Cardiac muscle cell (in vitro differentiated cells and primary cell): ENCODE measurements around the gene PRR36. TPM values are rescaled to one million over a fixed set of nuclear protein-coding genes. Genes with fewer than 3 reads are reported as not detected.

Experiments
- DNase-seq, 2 donors: peaks; one replicate each; pipeline versions ENCODE4 v3.0.0 to v3.0.0-alpha.2; 2010 to 2017; ENCODE audit warnings: low read depth in 1 of 2, low spot score in 1 of 2
- H3K27ac ChIP-seq: fragments of 200-600 bp; sonication (generic); 2 replicates; pipeline ENCODE4 v1.5.1; 2016
- H3K27me3 ChIP-seq: fragments of 200-600 bp; sonication (generic); 2 replicates; pipeline ENCODE4 v1.6.0; 2016; ENCODE audit warnings: control low read depth
- H3K36me3 ChIP-seq: fragments of 200-600 bp; sonication (generic); 2 replicates; pipeline ENCODE4 v1.5.1; 2016; ENCODE audit warnings: control low read depth
- H3K4me1 ChIP-seq: fragments of 200-600 bp; sonication (generic); 2 replicates; pipeline ENCODE4 v1.8.1; 2017; ENCODE audit warnings: low read depth, mild to moderate bottlenecking, mixed run types
- H3K4me3 ChIP-seq: fragments of 200-600 bp; sonication (generic); 2 replicates; pipeline ENCODE4 v1.5.1; 2016; ENCODE audit warnings: mild to moderate bottlenecking
- H3K9me3 ChIP-seq: fragments of 200-600 bp; sonication (generic); 2 replicates; pipeline ENCODE4 v1.5.1; 2017; ENCODE audit warnings: low read depth, mild to moderate bottlenecking, control low read depth
- CTCF ChIP-seq: IDR thresholded peaks from 2 replicates; pipeline ENCODE4 v1.5.1; 2012; ENCODE audit warnings: low read depth, mild to moderate bottlenecking, low read length
- polyA plus RNA-seq: library from polyadenylated mRNA; unstranded; fragments of >200 nt; fragmentation: Nextera tagmentation; extraction: Ambion mirVana; gene quantifications from 2 replicates; pipeline ENCODE4 v1.2.1, GENCODE V29; 2016
- total RNA-seq: library from RNA; depleted of rRNA; stranded (reverse); fragments of >200 nt; gene quantifications from 2 replicates; pipeline ENCODE4 v1.2.3, GENCODE V29; 2016

The PRR36 gene
- total and polyA plus RNA-seq, 2 experiments from 2014 or later, result 6.1 to 6.2 TPM

GRCh38 chr19:7907122-7907521 lies 32.9 kb upstream of the PRR36 start:
- Histone ChIP-seq H3K36me3 (peaks cover 16% of the 10 kb centered on the region), H3K9me3 (no peaks in the 10 kb centered on the region), H3K27me3 (no peaks in the 10 kb centered on the region)

GRCh38 chr19:7905859-7906258 lies 31.7 kb upstream of the PRR36 start:
- Histone ChIP-seq H3K9me3 (no peaks in the 10 kb centered on the region), H3K4me1 (peaks cover 14% of the 10 kb centered on the region), H3K4me3 (no peak overlapping the region), H3K36me3 (peaks cover 3% of the 10 kb centered on the region), H3K27ac (no peak overlapping the region), H3K27me3 (no peaks in the 10 kb centered on the region)
- TF ChIP-seq CTCF, result no peak
- no peak for DNase-seq

More at GRCh38 chr19:7907122-7907521, 32.9 kb upstream of the PRR36 start:
- DNase-seq, result no peak
- peaks cover 14% of the 10 kb centered on the region for H3K4me1 ChIP-seq
- no peak for TF ChIP-seq CTCF
- no peak overlapping the region for H3K4me3 ChIP-seq
- H3K27ac ChIP-seq, result no peak overlapping the region

- no peak overlapping the region for H3K4me3 ChIP-seq
These were observed 31.1 kb upstream of the PRR36 start for GRCh38 chr19:7905268-7905667.

GRCh38 chr19:7904074-7905020 lies 30.2 kb upstream of the PRR36 start:
- H3K4me3 ChIP-seq, result peak overlapping the region; percentile 90
- H3K36me3 ChIP-seq, result no peaks in the 10 kb centered on the region
- peak in 1 of 2 donors; percentile 54 for DNase-seq
- no peaks in the 10 kb centered on the region for H3K27me3 ChIP-seq
- H3K4me1 ChIP-seq, result peaks cover 14% of the 10 kb centered on the region
- peak overlapping the region; percentile 88 for H3K27ac ChIP-seq
- H3K9me3 ChIP-seq, result no peaks in the 10 kb centered on the region
- TF ChIP-seq CTCF, result no peak

More at GRCh38 chr19:7905268-7905667, 31.1 kb upstream of the PRR36 start:
- no peak for DNase-seq
- H3K27ac ChIP-seq, result no peak overlapping the region
- no peaks in the 10 kb centered on the region for H3K27me3 ChIP-seq
- no peaks in the 10 kb centered on the region for H3K9me3 ChIP-seq
- H3K4me1 ChIP-seq, result peaks cover 14% of the 10 kb centered on the region
- no peaks in the 10 kb centered on the region for H3K36me3 ChIP-seq
- TF ChIP-seq CTCF, result no peak

GRCh38 chr19:7903244-7904073 lies 29.3 kb upstream of the PRR36 start, which contains the start of gene MAP2K7:
MAP2K7 (plus strand) TSS chr19:7903877; CDS start chr19:7903945, 68 bp downstream.
- peaks cover 14% of the 10 kb centered on the region for H3K4me1 ChIP-seq
- H3K27ac ChIP-seq, result peak within 1 kb of the TSS; percentile 93
- TF ChIP-seq CTCF, result peak; percentile 55
- H3K36me3 ChIP-seq, result no peaks in the 10 kb centered on the region
- H3K4me3 ChIP-seq, result peak within 1 kb of the TSS; percentile 90
- DNase-seq, result peak; percentile 99 to 100
- no peaks in the 10 kb centered on the region for H3K27me3 ChIP-seq
- H3K9me3 ChIP-seq, result no peaks in the 10 kb centered on the region
